ENCODE measurements around the gene PANK1. TPM values are rescaled to one million over a fixed set of nuclear protein-coding genes. Genes with fewer than 3 reads are reported as not detected.

Gene PANK1
- total and polyA plus RNA-seq, 2 of the 8 experiments (the other 6 are each of a cell fraction or from before 2014, with no cell fraction given) = 18.5 to 40.4 TPM

DNA sequence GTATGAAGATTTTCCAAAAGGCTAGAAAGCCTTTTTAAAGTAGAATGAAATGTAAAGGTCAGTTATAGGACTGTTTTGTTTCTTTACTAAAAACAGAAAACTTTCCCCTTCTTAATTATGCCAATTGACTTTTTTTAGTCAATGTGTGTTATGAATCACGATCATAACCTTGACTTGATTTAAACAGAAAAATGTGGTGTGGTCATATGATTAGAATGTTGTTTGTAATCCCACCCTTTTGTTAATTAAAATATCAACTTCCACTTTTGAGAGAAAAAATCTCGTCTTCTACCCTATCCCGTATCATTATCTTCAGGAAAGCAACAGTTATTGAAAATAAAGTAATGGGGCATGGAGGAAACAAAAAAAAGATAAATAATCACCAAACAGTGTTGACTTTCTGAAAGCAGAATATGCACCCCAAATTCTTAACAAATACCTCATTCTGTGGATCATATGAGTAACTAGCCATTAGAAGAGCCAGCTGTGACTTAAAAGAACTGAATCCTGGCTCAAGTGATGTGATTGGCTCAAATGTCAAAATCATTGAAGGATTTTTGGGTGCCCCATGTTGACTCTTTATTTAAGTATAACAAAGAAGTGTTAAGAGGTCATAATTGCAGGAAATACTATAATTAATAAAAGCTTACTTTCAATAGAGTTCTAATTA is 77.3 kb downstream of the PANK1 start:
- Histone ChIP-seq H3K79me2 (ENCODE audit: control insufficient read depth in 1 of 2, insufficient read depth in 2 of 2, low read length in 2 of 2) (no peaks in the 10 kb centered on the region), H3K79me1 (ENCODE audit: low read depth, low read length) (no peaks in the 10 kb centered on the region), H3K9ac (replicated peaks in 1 of 4; ENCODE audit: extremely low read depth in 1 of 4, low read depth in 3 of 4, low read length in 3 of 4) (no peak overlapping the region), H3K27me3 (replicated peaks in 1 of 4; ENCODE audit: control insufficient read depth in 3 of 4, extremely low read depth in 1 of 4, insufficient read depth in 3 of 4, low read length in 3 of 4) (no peaks in the 10 kb centered on the region), H4K91ac (replicated peaks; ENCODE audit: insufficient read length, low read length) (no peak overlapping the region), H3K27ac (ENCODE audit: low read depth, low read length) (no peak overlapping the region), H3K4me2 (ENCODE audit: insufficient read depth in 1 of 2, low read depth in 2 of 2, low read length in 2 of 2) (no peak overlapping the region), H2BK15ac (ENCODE audit: low read length) (no peak overlapping the region), H3K4me1 (replicated peaks in 1 of 4; ENCODE audit: control insufficient read depth in 3 of 4, insufficient read depth in 4 of 4, low read length in 3 of 4) (peaks cover 0 to 8% (median 2%) of the 10 kb centered on the region in 4 experiments; a peak in 3 of 7 replicates), H3K14ac (ENCODE audit: insufficient read length) (no peak overlapping the region), H3K4ac (replicated peaks; ENCODE audit: insufficient read length, low read depth, low read length) (no peak overlapping the region), H2BK5ac (ENCODE audit: low read depth, low read length) (no peak overlapping the region), H3K36me3 (ENCODE audit: control insufficient read depth in 2 of 4, insufficient read depth in 4 of 4, low read length in 3 of 4) (no peaks in the 10 kb centered on the region), H3K4me3 (ENCODE audit: extremely low read depth in 1 of 4, insufficient read depth in 2 of 4, low read depth in 3 of 4, low read length in 4 of 4) (no peak overlapping the region), H3K56ac (replicated peaks; ENCODE audit: insufficient read length, low read depth, low read length) (no peak overlapping the region), H3K18ac (ENCODE audit: extremely low read depth, low read length) (no peak overlapping the region), H2AFZ (ENCODE audit: low read length) (no peak overlapping the region), H2AK5ac (ENCODE audit: low read depth, low read length) (no peak overlapping the region), H4K5ac (ENCODE audit: insufficient read length, low read depth, low read length) (no peak overlapping the region), H4K20me1 (replicated peaks in 1 of 2; ENCODE audit: control insufficient read depth in 1 of 2, insufficient read depth in 2 of 2, low read length in 2 of 2) (no peaks in the 10 kb centered on the region), H3K23me2 (ENCODE audit: low read depth, low read length) (no peaks in the 10 kb centered on the region), H3K9me3 (ENCODE audit: insufficient read depth in 2 of 2, low read depth in 1 of 2, low read length in 1 of 2) (no peaks in the 10 kb centered on the region), H2BK12ac (ENCODE audit: low read depth, low read length) (no peak overlapping the region), H4K8ac (ENCODE audit: extremely low read depth, insufficient read depth, low read length) (no peak overlapping the region), H2BK120ac (replicated peaks; ENCODE audit: low read depth, low read length) (no peak overlapping the region), H2BK20ac (ENCODE audit: low read length) (no peak overlapping the region), H3K23ac (ENCODE audit: insufficient read length) (no peak overlapping the region)
- TF ChIP-seq CTBP2 (IDR thresholded peaks at IDR 0.05; ENCODE audit: borderline replicate concordance, insufficient read depth, insufficient read length, low read length) = no peak
- TF ChIP-seq SIN3A (conservative IDR thresholded peaks at IDR 0.05 in 1 of 2, IDR thresholded peaks at IDR 0.05 in 1 of 2; ENCODE audit: low read depth in 1 of 2, low read length in 2 of 2) = no peak
- no peak for TF ChIP-seq NANOG (IDR thresholded peaks at IDR 0.05; ENCODE audit: insufficient read depth, low read depth, low read length, poor library complexity, severe bottlenecking)
- no peak for TF ChIP-seq MAFK (IDR thresholded peaks at IDR 0.05; ENCODE audit: low read depth, low read length)
- no peak for TF ChIP-seq CBX5 (IDR thresholded peaks at IDR 0.05; ENCODE audit: low read depth, low read length)
- no peak for FAIRE-seq
- ChIA-PET CTCF (ENCODE audit: partially characterized antibody) (interaction anchor here (0.6 to 2.4 kb wide), 8 partner anchors 9 to 150 kb away, joined by 3 to 5 read pairs (median 3); no protein-coding TSS in a partner anchor), POLR2A (ENCODE audit: partially characterized antibody) (no interaction called here)
- 94% methylated on average over 3 of the region's 3 CpGs; no CpG with 5 or more reads in 1 of the 2 experiments for WGBS, 2 experiments (ENCODE audit: extremely low coverage in 1 of 2, insufficient coverage in 1 of 2, insufficient read length in 1 of 2, insufficient replicate concordance in 2 of 2, low coverage in 1 of 2, low lambda C conversion rate in 2 of 2, missing lambda C conversion rate in 1 of 2)
- DNase-seq (ENCODE audit: low read depth in 1 of 2, low spot score in 2 of 2) = no peak

All from H1 (cell line).